ENCODE results near the gene WBP2. TPM values are rescaled to one million over a fixed set of nuclear protein-coding genes. Genes with fewer than 3 reads are reported as not detected.

Gene WBP2
- total and polyA plus RNA-seq, 2 of the 8 experiments (the other 6 are each of a cell fraction or from before 2014, with no cell fraction given): 48.2 to 71.2 TPM

DNA sequence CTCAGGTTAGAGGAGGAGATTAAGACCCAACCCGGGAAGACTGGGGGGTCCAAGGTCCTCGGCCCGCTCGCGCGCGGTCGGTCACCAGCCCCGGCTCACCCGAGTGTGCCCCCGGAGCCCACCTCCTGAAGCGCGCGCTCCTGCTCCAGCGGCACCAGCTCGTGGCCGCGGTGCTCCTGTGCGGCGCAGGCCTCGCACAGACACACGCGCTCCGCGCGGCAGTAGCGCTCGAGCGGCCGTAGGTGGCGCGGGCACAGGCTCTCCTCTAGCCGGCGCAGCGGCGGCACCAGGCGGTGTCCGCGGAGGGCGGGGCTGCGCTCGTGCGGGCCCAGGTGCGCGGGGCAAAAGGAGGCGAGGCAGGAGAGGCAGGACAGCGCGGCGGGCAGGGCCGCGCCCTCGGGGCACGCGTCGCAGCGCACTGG, 22.6 kb upstream of the WBP2 start (continued):
- TF ChIP-seq CHD1 (IDR thresholded peaks at IDR 0.05; ENCODE audit: low read depth, low read length) (no peak), TAF7 (optimal IDR thresholded peaks at IDR 0.05; ENCODE audit: borderline replicate concordance, low read depth, low read length) (peak; percentile 28), TEAD4 (IDR thresholded peaks at IDR 0.05; ENCODE audit: low read depth, low read length) (no peak), PHF8 (conservative IDR thresholded peaks at IDR 0.05; ENCODE audit: low read depth, low read length) (no peak), RNF2 (IDR thresholded peaks at IDR 0.05; ENCODE audit: borderline replicate concordance, low read depth, low read length, missing control alignments, poor library complexity, severe bottlenecking) (peak; percentile 37), TBP (IDR thresholded peaks at IDR 0.05; ENCODE audit: low read depth, low read length) (no peak), NANOG (IDR thresholded peaks at IDR 0.05; ENCODE audit: insufficient read depth, low read depth, low read length, poor library complexity, severe bottlenecking) (no peak), SP4 (IDR thresholded peaks at IDR 0.05; ENCODE audit: low read length) (no peak), POLR2AphosphoS5 (IDR thresholded peaks at IDR 0.05; ENCODE audit: low read depth, low read length) (no peak), BRCA1 (IDR thresholded peaks at IDR 0.05; ENCODE audit: low read depth, low read length) (no peak), BACH1 (IDR thresholded peaks at IDR 0.05; ENCODE audit: low read length) (no peak), CBX8 (IDR thresholded peaks at IDR 0.05; ENCODE audit: borderline replicate concordance, low read depth, low read length) (no peak), ATF2 (IDR thresholded peaks at IDR 0.05; ENCODE audit: low read length) (no peak), NRF1 (IDR thresholded peaks at IDR 0.05; ENCODE audit: low read depth, low read length) (no peak)
